PC-9 (cell line): ENCODE results near the gene RRBP1. TPM values are rescaled to one million over a fixed set of nuclear protein-coding genes. Genes with fewer than 3 reads are reported as not detected.

ENCODE experiments used
- BruUV-seq: library from RNA; stranded (reverse); fragments of 400-500 nt; replicated peaks from 2 replicates; lab custom pipeline; 2021; lab: Mats Ljungman, UMichigan
- CTCF ChIA-PET: fragments of 300-600 bp; sonication (Branson Sonifier 250); formaldehyde crosslinking; loops from one replicate; lab custom pipeline; 2022; ENCODE audit warnings: antibody characterized with exemption; lab: Charles Lee
- POLR2A ChIA-PET: fragments of 300-600 bp; sonication (Branson Sonifier 250); formaldehyde crosslinking; loops from one replicate; lab custom pipeline; 2022; ENCODE audit warnings: antibody characterized with exemption; ENCODE audit not compliant: unreplicated experiment; lab: Charles Lee
- DNase-seq, 2 experiments: peaks; one replicate each; pipeline versions ENCODE4 v3.0.0 to v3.0.0-alpha.2; 2015 to 2022; ENCODE audit warnings: mixed read lengths in 1 of 2
- H2AFZ ChIP-seq: fragments of 200-600 bp; sonication (generic); 2 replicates; pipeline ENCODE4 v1.8.1; 2017; ENCODE audit warnings: antibody characterized with exemption
- H3F3A ChIP-seq: fragments of 200-600 bp; sonication (generic); 2 replicates; pipeline ENCODE4 v1.8.1; 2017; ENCODE audit warnings: antibody characterized with exemption, mild to moderate bottlenecking, low read depth; ENCODE audit not compliant: insufficient read depth
- H3K27ac ChIP-seq: fragments of 200-600 bp; sonication (generic); 2 replicates; pipeline ENCODE4 v1.6.1; 2016; ENCODE audit warnings: mixed run types
- H3K27me3 ChIP-seq: fragments of 200-600 bp; sonication (generic); 2 replicates; pipeline ENCODE4 v1.6.1; 2016; ENCODE audit warnings: low read depth, mixed run types; ENCODE audit not compliant: insufficient read depth
- H3K36me3 ChIP-seq: fragments of 200-600 bp; sonication (generic); 2 replicates; pipeline ENCODE4 v1.6.1; 2016; ENCODE audit warnings: low read depth, mixed run types
- H3K4me1 ChIP-seq: fragments of 200-600 bp; sonication (generic); replicated peaks from 2 replicates; pipeline ENCODE4 v1.6.1; 2016; ENCODE audit warnings: mixed run types; ENCODE audit not compliant: insufficient read depth
- H3K4me2 ChIP-seq: fragments of 200-600 bp; sonication (generic); 2 replicates; pipeline ENCODE4 v1.6.1; 2017; ENCODE audit warnings: mixed run types
- H3K4me3 ChIP-seq: fragments of 200-600 bp; sonication (generic); 2 replicates; pipeline ENCODE4 v1.6.1; 2016; ENCODE audit warnings: mixed run types
- H3K79me2 ChIP-seq: fragments of 200-600 bp; sonication (generic); 2 replicates; pipeline ENCODE4 v1.6.1; 2017; ENCODE audit warnings: low read depth, mixed run types
- H3K9me2 ChIP-seq: fragments of 200-600 bp; sonication (generic); 2 replicates; pipeline ENCODE4 v1.8.1; 2017; ENCODE audit warnings: mild to moderate bottlenecking; ENCODE audit not compliant: insufficient read depth
- H3K9me3 ChIP-seq: fragments of 200-600 bp; sonication (generic); 2 replicates; pipeline ENCODE4 v1.8.1; 2016; ENCODE audit warnings: low read depth; ENCODE audit not compliant: insufficient read depth
- H4K20me1 ChIP-seq: fragments of 200-600 bp; sonication (generic); 2 replicates; pipeline ENCODE4 v1.8.1; 2017; ENCODE audit not compliant: insufficient read depth
- EZH2 ChIP-seq: fragments of 200-600 bp; sonication (generic); IDR thresholded peaks from 2 replicates; pipeline ENCODE4 v1.8.0; 2017; ENCODE audit warnings: antibody characterized with exemption, low read depth
- intact Hi-C: fragments of 100-400 bp; cut with micrococcal nuclease; formaldehyde crosslinking; loops from one replicate; pipeline ENCODE4 v1.10.0; 2022; ENCODE audit not compliant: unreplicated experiment
- total RNA-seq: library from RNA; stranded (reverse); gene quantifications from 2 replicates; pipeline ENCODE4 v1.2.3, GENCODE V29; 2021
- TF ChIP-seq, protein P1 (sequence below): fragments of 200-600 bp; sonication (generic); conservative IDR thresholded peaks from 2 replicates; pipeline ENCODE4 v1.6.1; 2017; ENCODE audit warnings: mixed run types, antibody characterized with exemption, mild to moderate bottlenecking, moderate library complexity

Gene RRBP1
- total RNA-seq, 1 experiment from 2014 or later: 144 TPM

DNA sequence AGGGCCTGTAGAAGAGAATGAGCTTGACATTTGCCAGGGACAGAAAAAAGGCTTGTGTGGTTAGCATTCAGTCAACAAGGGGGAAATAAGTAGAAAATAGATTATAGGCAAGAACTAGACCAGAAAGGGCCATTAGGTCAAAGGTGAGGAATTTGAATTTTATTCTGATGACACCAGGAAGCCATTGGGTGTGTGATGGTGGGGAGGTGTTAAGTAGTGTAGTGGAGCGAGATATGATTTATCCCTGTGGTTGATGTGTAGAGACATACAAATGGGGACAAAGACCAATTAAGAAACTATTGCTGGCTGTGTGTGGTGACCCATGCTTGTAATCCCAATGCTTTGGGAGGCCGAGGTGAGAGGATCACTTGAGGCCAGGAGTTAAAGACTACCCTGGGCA is 101.1 kb downstream of the RRBP1 start:
- intact Hi-C loops: no loop called here
- TF ChIP-seq, protein P1, sequence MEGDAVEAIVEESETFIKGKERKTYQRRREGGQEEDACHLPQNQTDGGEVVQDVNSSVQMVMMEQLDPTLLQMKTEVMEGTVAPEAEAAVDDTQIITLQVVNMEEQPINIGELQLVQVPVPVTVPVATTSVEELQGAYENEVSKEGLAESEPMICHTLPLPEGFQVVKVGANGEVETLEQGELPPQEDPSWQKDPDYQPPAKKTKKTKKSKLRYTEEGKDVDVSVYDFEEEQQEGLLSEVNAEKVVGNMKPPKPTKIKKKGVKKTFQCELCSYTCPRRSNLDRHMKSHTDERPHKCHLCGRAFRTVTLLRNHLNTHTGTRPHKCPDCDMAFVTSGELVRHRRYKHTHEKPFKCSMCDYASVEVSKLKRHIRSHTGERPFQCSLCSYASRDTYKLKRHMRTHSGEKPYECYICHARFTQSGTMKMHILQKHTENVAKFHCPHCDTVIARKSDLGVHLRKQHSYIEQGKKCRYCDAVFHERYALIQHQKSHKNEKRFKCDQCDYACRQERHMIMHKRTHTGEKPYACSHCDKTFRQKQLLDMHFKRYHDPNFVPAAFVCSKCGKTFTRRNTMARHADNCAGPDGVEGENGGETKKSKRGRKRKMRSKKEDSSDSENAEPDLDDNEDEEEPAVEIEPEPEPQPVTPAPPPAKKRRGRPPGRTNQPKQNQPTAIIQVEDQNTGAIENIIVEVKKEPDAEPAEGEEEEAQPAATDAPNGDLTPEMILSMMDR: no peak
- no peak for TF ChIP-seq EZH2
- H4K20me1 ChIP-seq: peaks cover 67% of the 10 kb centered on the region
- H3K27me3 ChIP-seq: no peaks in the 10 kb centered on the region
- ChIA-PET POLR2A (no interaction called here), CTCF (interaction anchor here (0.5 to 1.0 kb wide), 2 partner anchors 13 to 935 kb away, joined by 3 to 5 read pairs; no protein-coding TSS in a partner anchor)
- H3K9me2 ChIP-seq: no peaks in the 10 kb centered on the region
- H2AFZ ChIP-seq: no peak overlapping the region
- DNase-seq: no peak
- no peaks in the 10 kb centered on the region; the same call in 1 of the 2 replicates for H3K9me3 ChIP-seq
- peaks cover 41% of the 10 kb centered on the region for H3K4me1 ChIP-seq
- H3K36me3 ChIP-seq: peaks cover 16% of the 10 kb centered on the region
- H3K27ac ChIP-seq: no peak overlapping the region
- no TSS peak for BruUV-seq
- peaks cover 99% of the 10 kb centered on the region for H3K79me2 ChIP-seq
- no peak overlapping the region for H3K4me3 ChIP-seq
- peaks cover 10% of the 10 kb centered on the region; the same call in 1 of the 2 replicates for H3F3A ChIP-seq
- no peak overlapping the region for H3K4me2 ChIP-seq

DNA sequence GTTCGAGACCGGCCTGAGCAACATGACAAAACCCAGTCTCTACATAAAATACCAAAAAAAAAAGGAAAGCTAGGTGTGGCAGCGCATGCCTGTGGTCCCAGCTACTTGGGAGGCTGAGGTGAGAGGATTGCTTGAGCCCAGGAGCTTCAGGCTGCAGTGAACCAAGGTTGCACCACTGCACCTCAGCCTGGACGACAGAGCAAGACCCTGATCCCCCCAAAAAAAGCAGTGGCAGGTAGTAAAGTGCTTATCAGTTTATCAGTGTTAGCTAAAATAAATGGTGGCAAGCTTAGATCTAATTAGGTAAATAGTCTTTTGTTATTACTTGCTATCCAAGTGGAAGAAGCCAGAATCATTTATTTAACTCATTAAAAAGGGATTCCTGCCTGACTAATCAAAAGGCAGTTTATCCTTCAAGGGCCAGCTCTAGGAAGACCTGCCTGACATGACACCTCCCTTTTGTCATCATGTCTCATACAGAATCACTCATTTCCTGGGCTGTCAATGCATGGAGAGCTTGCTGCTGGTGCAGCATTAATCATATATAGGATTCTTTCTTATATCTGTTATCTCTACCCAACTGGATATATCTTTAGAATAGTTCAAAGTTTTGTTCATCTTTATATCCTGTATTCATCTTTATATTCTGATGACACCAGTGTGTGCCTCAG is 102.5 kb downstream of the RRBP1 start:
- Histone ChIP-seq H3K9me3 (no peaks in the 10 kb centered on the region; the same call in 1 of the 2 replicates), H3K79me2 (peaks cover 99% of the 10 kb centered on the region), H3K4me3 (no peak overlapping the region), H2AFZ (no peak overlapping the region), H3K4me1 (peaks cover 41% of the 10 kb centered on the region), H3K4me2 (no peak overlapping the region), H3K9me2 (no peaks in the 10 kb centered on the region), H3K27ac (no peak overlapping the region), H3K36me3 (peaks cover 16% of the 10 kb centered on the region), H4K20me1 (peaks cover 76% of the 10 kb centered on the region), H3K27me3 (no peaks in the 10 kb centered on the region), H3F3A (peaks cover 13% of the 10 kb centered on the region; the same call in 1 of the 2 replicates)
- POLR2A ChIA-PET: interaction anchor here (0.6 kb wide), 2 partner anchors 95 to 928 kb away, joined by 3 to 4 read pairs; no protein-coding TSS in a partner anchor
- intact Hi-C loops: no loop called here
- BruUV-seq: no TSS peak
- CTCF ChIA-PET: interaction anchor here (0.5 to 1.0 kb wide), 2 partner anchors 31 to 75 kb away, joined by 3 to 6 read pairs; no protein-coding TSS in a partner anchor
- TF ChIP-seq EZH2: no peak
- TF ChIP-seq, protein P1: no peak
- DNase-seq: no peak

DNA sequence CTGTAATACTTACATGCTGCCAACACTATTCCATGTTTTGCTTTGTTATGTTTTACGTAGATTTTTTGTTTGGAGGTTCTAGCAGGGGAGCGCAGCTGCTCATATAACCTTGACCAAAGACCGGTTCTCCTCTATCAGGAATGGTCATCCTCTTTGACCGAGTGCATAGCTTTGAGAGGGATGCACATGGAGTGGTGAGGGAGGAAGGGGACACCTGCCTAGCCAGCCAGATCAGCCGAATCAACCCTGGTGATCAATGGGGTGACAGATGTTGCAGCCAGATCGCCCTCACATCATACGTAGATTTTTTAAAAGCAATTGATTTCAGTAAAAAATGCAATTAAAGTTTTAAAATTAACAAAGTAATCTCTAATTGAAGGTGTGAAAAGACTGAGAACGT is 105.8 kb downstream of the RRBP1 start:
- Histone ChIP-seq H3K36me3 (peaks cover 25% of the 10 kb centered on the region), H2AFZ (no peak overlapping the region), H3K79me2 (peaks cover 100% of the 10 kb centered on the region), H3F3A (peaks cover 7% of the 10 kb centered on the region; the same call in 1 of the 2 replicates), H3K4me1 (peaks cover 49% of the 10 kb centered on the region), H3K9me2 (no peaks in the 10 kb centered on the region), H3K4me2 (no peak overlapping the region), H3K9me3 (no peaks in the 10 kb centered on the region), H3K27ac (no peak overlapping the region), H3K27me3 (no peaks in the 10 kb centered on the region), H3K4me3 (no peak overlapping the region), H4K20me1 (peaks cover 89% of the 10 kb centered on the region)
- intact Hi-C loops: no loop called here
- BruUV-seq: no TSS peak
- DNase-seq: no peak
- CTCF ChIA-PET: no interaction called here
- no peak for TF ChIP-seq EZH2
- TF ChIP-seq, protein P1: no peak
- POLR2A ChIA-PET: interaction anchor here (1.0 kb wide), 1 partner anchor 19 kb away, joined by 4 read pairs; no protein-coding TSS in a partner anchor
